HG03280 (cell line): ENCODE data around the gene ANKAR.
A peak's percentile ranks its signal among the peaks of the same experiment; 100 is the strongest.
"Not testable (repeated sequence)": the region's sequence is repeated elsewhere in the genome, so short reads cannot be mapped to it uniquely, and the experiment has no call there.

ENCODE experiments used
- ATAC-seq: cut with Tn5 transposase; IDR thresholded peaks from one replicate; pipeline ENCODE4 v1.9.1; 2021; ENCODE audit warnings: mild to moderate bottlenecking, moderate library complexity; ENCODE audit not compliant: unreplicated experiment

The ANKAR gene

GRCh38 chr2:189659734-189660133 is 14.7 kb upstream of the ANKAR start:
- ATAC-seq, result no peak

DNA sequence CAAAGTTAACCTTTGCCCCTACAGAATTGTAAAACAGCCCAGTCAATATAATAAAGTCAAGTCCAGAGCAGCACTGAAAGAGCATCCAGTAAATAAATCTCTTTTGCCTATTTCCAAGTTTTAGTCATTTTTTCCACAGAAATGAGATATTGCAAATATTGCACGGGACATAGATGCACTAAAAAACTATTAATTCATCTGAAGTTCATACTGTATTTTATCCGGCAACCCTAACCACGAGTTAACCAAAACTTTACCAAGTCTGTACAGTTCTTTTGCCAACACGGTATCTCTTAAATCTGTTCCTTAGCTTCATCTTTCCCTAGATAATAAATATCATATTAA is 13.7 kb upstream of the ANKAR start:
- no peak for ATAC-seq

GRCh38 chr2:189661148-189661956 is 13.1 kb upstream of the ANKAR start, which contains the start of gene ASNSD1:
Gene ASNSD1 (plus strand): TSS chr2:189661459. CDS start chr2:189666133, 4,674 bp downstream.
- ATAC-seq, result peak; percentile 96

DNA sequence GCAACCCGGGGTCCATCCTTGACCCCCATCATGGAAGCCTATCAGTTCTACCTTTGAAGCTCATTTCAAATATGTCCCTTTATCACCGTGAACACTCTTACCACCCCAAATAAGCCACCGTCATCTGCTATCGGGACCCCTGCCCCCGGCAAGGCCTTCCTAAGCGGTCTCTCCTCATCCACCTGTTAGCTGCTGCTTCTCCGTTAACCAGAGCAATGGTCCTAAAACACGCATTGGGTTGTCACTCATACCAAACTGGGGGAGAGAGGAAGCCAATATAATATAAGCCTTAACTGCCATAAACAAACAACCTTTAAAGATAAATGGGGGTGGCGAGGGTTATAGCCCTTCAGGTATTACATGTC is 12.5 kb upstream of the ANKAR start:
- no peak for ATAC-seq

DNA sequence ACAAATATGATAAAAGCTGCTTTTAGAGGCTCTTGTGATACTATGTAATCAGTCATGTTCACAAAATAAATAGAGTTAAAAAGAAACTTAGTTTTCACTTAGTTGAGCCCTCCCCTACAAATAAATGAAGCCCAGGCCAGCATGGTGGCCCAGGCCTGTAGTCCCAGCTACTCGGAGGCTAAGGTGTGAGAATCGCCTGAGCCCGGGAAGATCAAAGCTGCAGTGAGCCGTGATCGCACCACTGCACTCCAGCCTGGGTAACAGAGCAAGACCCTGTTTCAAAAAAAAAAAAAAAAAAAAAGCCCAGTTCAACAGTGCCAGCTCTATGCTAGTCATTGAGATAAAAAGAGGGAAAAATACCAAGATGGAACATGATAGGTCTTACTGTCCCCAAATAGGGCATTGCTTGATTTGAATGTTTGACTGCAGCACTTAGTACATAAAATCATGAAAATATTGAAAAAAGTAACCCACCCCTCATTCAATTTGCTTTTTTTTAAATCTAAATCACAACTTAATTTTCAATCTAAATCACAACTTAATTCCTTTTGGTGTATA is 11.7 kb upstream of the ANKAR start:
- no peak for ATAC-seq

- ATAC-seq, result not testable (repeated sequence)
These were observed 11.2 kb upstream of the ANKAR start for GRCh38 chr2:189663319-189663718.

GRCh38 chr2:189669913-189670312 is 4.6 kb upstream of the ANKAR start:
- ATAC-seq, result no peak

DNA sequence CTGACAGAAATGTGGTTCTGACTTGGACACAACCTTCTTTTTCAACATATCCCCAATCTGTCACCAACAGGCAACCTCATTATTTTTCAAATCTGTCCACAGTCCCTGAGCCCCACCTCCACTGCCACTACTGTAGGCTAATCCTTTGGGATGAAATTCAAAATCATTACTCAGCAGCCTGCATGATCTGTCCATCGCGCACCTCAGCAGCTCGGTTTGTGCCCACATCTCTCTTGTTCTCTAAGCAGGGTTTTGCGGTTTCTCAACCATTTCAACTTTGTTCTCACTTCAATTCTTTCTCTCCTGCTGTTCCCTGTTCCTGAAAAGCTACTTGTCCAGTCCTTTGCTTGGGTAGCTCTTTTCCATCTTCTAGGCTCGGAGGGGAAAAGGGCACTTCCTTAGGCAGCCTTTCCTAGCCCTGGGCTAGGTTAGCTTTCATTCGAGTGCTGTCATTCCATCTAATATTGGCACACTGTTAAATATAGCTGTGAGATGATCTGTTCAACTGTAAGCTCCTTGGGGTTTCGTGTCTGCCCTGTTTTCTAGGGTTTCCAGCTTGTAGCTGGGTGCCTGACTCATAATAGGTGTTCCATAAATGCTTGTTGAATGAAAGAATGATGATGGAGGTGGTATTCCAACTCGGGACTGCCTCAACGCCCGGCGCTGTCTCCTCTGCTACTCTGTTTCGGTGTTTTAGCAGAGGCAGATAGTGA is 653 bp upstream of the ANKAR start:
- ATAC-seq, result no peak

DNA sequence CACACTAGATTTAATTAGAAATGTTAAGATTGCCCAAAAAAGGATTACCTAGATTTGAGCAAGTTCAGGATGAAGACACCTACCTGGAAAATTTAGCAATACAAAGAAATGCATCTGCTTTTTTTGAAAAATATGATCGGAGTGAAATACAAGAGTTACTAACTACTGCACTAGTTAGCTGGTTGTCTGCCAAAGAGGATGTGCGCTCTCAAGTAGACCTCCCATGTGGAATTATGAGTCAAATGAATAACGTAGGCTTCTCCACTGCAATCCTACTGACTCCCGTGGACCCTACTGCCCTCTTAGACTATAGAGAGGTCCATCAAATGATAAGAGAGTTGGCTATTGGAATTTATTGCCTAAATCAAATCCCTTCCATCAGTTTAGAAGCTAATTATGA is 2.0 kb downstream of the ANKAR start:
- ATAC-seq, result no peak

DNA sequence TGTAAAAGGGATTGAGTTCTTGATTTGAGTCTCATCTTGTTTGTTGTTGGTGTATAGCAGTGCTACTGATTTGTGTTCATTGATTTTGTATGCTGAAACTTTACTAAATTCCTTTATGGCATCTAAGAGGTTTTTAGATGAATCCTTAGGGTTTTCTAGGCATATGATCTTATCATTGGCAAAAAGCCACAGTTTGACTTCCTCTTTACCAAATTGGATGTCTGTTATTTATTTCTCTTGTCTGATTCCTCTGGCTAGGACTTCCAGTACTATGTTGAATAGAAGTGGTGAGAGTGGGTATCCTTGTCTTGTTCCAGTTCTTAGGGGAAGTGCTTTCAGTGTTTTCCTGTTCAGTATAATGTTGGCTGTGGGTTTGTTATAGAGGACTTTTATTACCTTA is 4.8 kb downstream of the ANKAR start:
- ATAC-seq, result no peak

GRCh38 chr2:189681203-189681602 is 6.7 kb downstream of the ANKAR start:
- no peak for ATAC-seq

DNA sequence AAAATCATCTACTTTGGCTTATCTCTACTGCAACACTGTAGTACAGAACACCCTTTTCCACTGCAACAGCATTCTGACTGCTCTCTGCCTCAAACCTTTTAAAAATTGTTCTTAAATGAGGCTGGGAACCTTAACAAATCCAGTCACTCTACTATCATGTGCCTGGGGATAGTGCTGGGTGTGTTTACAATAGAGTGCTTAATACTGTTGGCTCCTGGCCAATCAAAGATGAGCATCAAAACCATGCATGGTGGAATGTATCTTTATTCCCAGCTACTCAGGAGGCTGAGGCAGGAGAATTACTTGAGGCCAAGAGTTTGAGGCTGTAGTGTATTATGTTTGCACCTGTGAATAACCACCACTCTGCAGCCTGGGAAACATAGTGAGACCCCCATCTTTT is 7.4 kb downstream of the ANKAR start:
- ATAC-seq, result no peak

DNA sequence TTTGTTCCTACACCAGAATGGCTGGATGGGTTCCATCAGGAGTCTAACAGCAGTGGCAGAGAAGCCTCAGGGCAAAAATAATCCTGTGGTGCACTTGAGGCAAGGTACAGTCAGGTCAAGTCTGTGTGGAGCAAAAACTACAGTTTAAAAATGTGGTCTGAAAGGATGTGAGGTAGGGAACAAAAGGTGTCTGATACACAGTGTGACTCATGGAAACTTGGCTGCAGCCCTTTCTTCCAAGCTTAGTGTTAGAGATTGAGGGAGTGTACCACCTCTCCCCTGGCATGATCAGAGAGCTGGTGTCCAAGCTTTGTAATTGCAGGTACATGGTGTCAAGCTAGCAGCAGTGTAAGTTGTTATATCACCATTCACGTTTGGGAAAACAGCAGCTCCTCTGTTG is 8.9 kb downstream of the ANKAR start:
- ATAC-seq, result no peak

GRCh38 chr2:189684811-189685210 is 10.3 kb downstream of the ANKAR start:
- no peak for ATAC-seq

GRCh38 chr2:189685540-189686229 is 11.2 kb downstream of the ANKAR start:
- no peak for ATAC-seq

GRCh38 chr2:189687796-189688195 is 13.3 kb downstream of the ANKAR start:
- ATAC-seq, result not testable (repeated sequence)

- ATAC-seq, result no peak
These were observed 21.8 kb downstream of the ANKAR start for GRCh38 chr2:189696223-189696622.

DNA sequence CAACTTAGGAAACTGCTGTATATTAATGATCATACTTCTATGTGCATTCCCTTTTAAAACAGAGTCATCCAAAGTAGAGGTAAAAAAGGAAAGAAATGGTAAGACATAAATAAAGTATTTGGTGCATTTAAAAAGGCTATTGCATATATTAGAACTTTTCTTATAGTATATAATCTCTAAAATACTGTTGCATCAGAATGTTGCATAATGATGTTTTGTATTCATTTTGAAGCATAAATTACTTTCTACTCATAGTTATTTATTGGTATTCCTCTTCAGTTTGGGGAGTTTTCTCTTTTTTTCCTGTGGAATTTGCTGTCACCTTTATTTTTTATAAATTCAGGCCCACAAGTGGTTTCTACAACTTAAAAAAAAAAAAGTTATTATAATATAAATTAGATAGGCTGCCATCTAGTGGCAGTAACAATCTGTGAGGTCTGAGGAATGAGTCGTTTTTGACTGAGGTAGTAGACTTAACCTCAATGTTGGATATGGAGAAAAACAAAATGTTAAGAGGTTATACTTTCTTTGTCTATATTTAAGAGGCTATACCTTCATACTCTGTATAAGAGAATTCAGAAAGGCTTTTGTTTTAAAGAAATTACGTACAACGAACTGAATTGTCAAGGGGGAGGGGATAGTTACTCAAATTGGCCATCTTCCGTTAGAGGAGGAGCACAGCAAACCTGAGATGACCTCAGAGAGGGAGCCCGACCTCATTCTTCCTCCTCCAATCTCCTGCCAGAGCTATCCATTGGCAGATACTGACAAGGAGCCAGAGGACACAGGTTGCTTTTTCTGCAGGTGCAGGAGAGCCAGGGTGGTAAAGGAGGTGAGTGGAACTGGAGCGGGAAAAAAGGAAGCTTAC is 23.8 kb downstream of the ANKAR start:
- ATAC-seq, result no peak

DNA sequence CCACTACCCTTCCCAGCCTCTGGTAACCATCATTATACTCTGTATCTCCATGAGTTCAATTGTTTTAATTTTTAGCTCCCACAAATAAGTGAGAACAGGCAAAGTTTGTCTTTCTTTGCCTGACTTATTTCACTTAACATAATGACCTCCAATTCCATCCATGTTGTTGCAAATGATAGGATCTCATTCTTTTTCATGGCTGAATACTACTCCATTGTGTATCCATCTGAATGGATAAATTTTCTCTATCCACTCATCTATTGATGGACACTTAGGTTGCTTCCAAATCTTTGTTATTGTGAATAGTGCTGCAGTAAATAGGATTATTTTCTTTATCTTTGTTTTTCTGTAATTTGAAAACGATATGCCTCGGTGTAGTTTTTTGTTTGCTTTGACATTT is 26.2 kb downstream of the ANKAR start:
- no peak for ATAC-seq

DNA sequence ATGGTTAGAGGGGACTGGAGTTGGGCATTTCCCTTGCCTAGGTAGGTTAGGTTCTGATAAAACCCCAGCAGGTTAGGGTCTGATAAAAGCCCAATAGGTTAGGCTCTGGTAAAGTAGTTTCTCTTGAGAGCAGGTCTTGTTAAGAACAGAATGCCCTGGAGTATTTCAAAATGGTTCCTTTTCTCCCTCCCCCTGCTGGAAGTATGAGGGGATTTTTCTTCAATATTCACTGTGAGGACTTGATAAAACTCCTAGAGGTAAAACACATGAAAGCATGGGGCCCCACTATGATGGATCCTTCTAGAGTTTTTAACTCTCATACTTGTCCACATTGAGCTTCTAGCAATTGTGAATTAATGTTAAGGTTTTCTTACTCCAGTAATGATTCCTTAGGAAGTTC is 27.6 kb downstream of the ANKAR start:
- no peak for ATAC-seq
